Measurements from ENCODE around the gene ZFP36.
"Not testable (repeated sequence)": the region's sequence is repeated elsewhere in the genome, so short reads cannot be mapped to it uniquely, and the experiment has no call there.

Gene ZFP36

DNA sequence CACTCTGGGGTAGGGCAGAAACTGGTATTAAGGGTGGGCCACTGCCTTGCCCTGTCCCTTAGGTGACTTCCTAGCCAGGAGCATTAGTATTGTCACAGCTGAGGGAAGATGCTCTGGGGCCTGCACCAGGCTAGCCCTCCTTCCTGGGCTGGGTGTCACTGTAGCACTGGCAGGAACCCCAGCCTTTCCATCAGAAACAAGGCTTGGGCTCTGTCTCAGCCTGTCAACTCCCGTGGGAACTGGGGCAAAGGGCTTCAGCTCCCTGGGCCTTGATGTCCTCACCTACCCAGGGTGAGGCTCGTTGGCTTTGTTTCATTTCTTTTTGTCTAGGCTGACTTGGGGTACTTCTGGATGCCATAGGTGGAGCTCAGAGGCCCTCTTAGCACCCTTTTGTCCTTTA is 33.7 kb upstream of the ZFP36 start:
- Histone ChIP-seq H3F3A (ENCODE audit: insufficient read depth, low read length) (no peaks in the 10 kb centered on the region), H3K4me1 (ENCODE audit: low read length) (no peaks in the 10 kb centered on the region), H4K20me1 (ENCODE audit: insufficient read depth, low read length) (no peaks in the 10 kb centered on the region), H2AFZ (ENCODE audit: low read length) (no peak overlapping the region), H3K36me3 (replicated peaks; ENCODE audit: insufficient read depth, low read length) (no peaks in the 10 kb centered on the region), H3K27me3 (replicated peaks; ENCODE audit: insufficient read depth, low read length) (no peaks in the 10 kb centered on the region), H3K9me3 (replicated peaks; ENCODE audit: insufficient read depth, low read length) (no peaks in the 10 kb centered on the region), H3K9me2 (replicated peaks; ENCODE audit: insufficient read depth, low read length) (no peaks in the 10 kb centered on the region), H3K9ac (ENCODE audit: low read length) (no peak overlapping the region), H3K4me2 (ENCODE audit: low read depth, low read length) (no peak overlapping the region), H3K4me3 (ENCODE audit: low read length) (no peak overlapping the region), H3K79me2 (ENCODE audit: low read length) (no peaks in the 10 kb centered on the region), H3K27ac (ENCODE audit: low read length) (no peak overlapping the region)
- DNase-seq, result no peak
- TF ChIP-seq, protein P1, sequence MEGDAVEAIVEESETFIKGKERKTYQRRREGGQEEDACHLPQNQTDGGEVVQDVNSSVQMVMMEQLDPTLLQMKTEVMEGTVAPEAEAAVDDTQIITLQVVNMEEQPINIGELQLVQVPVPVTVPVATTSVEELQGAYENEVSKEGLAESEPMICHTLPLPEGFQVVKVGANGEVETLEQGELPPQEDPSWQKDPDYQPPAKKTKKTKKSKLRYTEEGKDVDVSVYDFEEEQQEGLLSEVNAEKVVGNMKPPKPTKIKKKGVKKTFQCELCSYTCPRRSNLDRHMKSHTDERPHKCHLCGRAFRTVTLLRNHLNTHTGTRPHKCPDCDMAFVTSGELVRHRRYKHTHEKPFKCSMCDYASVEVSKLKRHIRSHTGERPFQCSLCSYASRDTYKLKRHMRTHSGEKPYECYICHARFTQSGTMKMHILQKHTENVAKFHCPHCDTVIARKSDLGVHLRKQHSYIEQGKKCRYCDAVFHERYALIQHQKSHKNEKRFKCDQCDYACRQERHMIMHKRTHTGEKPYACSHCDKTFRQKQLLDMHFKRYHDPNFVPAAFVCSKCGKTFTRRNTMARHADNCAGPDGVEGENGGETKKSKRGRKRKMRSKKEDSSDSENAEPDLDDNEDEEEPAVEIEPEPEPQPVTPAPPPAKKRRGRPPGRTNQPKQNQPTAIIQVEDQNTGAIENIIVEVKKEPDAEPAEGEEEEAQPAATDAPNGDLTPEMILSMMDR (IDR thresholded peaks at IDR 0.05; ENCODE audit: low read length), result no peak
- no peak for TF ChIP-seq EZH2 (optimal IDR thresholded peaks at IDR 0.05; ENCODE audit: low read depth, low read length)
- no peak for TF ChIP-seq EZH2phosphoT487 (IDR thresholded peaks at IDR 0.05; ENCODE audit: low read length)

DNA sequence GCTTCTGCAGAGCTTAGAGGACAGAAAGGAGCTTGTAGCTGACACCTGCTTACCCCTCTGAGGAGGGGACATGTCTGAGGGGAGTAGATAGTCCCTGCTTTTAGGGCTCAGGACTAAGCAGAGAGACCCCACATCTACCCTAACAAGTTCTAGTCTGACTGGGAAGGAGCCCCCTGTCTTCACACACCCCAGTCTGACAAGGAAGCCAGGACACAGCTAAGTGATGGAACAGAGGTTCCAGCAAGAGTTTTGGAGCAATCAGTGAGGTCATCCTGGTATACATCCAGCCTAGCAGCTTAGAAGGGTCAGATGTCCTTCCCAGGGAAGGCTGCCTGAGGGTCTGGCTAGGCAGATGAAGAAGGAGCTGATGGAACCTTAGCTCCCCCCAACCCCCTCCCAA is 30.7 kb upstream of the ZFP36 start:
- Histone ChIP-seq H3K4me3 (ENCODE audit: low read length) (no peak overlapping the region), H2AFZ (ENCODE audit: low read length) (no peak overlapping the region), H3K36me3 (replicated peaks; ENCODE audit: insufficient read depth, low read length) (no peaks in the 10 kb centered on the region), H3K9me2 (replicated peaks; ENCODE audit: insufficient read depth, low read length) (no peaks in the 10 kb centered on the region), H3K9me3 (replicated peaks; ENCODE audit: insufficient read depth, low read length) (no peaks in the 10 kb centered on the region), H3K27ac (ENCODE audit: low read length) (no peak overlapping the region), H3K9ac (ENCODE audit: low read length) (no peak overlapping the region), H3K27me3 (replicated peaks; ENCODE audit: insufficient read depth, low read length) (no peaks in the 10 kb centered on the region), H3K4me1 (ENCODE audit: low read length) (no peaks in the 10 kb centered on the region), H3K4me2 (ENCODE audit: low read depth, low read length) (no peak overlapping the region), H3F3A (ENCODE audit: insufficient read depth, low read length) (no peaks in the 10 kb centered on the region), H3K79me2 (ENCODE audit: low read length) (no peaks in the 10 kb centered on the region), H4K20me1 (ENCODE audit: insufficient read depth, low read length) (no peaks in the 10 kb centered on the region)
- TF ChIP-seq, protein P1 (IDR thresholded peaks at IDR 0.05; ENCODE audit: low read length), result no peak
- no peak for TF ChIP-seq EZH2 (optimal IDR thresholded peaks at IDR 0.05; ENCODE audit: low read depth, low read length)
- no peak for TF ChIP-seq EZH2phosphoT487 (IDR thresholded peaks at IDR 0.05; ENCODE audit: low read length)
- DNase-seq, result no peak

DNA sequence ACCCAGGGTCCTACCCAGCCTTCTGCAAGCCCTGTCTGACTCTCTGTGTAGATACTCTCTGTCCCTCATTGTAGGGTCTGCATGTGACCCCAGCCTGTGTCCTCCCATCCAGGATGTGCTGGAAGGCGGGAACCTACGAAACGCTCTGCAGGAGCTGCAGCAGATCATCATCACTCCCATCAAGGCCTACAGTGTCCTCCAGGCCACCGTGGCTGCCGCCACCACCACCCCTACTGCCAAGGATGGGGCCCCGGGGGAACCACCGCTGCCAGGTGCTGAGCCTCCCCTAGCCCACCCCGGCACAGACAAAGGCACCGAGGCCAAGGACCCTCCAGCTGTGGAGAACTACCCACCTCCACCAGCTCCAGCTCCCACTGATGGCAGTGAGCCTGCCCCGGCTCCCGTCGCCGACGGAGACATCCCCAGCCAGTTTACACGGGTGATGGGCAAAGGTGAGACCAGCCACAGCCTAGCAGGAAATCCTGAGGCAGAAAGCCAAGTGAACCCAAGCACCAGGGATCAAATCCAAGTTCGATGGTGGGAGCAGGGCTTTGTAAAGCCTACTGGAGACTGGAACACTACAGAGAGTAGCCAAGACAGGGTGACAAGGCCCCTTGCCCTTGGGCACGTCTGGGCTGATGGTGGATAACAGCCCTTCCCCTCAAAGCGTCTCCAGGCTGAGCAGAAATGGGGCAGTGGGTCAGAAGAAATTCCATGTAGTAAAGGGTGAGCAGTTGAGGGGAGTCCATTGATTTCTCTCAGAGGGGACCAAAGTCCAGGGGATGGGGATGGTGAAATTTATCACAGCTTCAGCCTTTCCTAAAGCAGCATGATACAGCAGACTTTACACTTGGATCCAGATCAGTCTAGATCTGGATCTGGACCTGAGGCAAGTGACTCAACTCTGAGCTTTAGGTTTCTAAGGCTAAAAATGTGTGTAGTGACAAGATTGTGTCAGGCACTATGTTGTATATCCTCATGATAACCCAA is 29.0 kb upstream of the ZFP36 start:
- H3K9me3 ChIP-seq (replicated peaks; ENCODE audit: insufficient read depth, low read length), result no peaks in the 10 kb centered on the region
- no peak overlapping the region for H3K4me2 ChIP-seq (ENCODE audit: low read depth, low read length)
- no peaks in the 10 kb centered on the region for H3K79me2 ChIP-seq (ENCODE audit: low read length)
- no peaks in the 10 kb centered on the region for H3K27me3 ChIP-seq (replicated peaks; ENCODE audit: insufficient read depth, low read length)
- H4K20me1 ChIP-seq (ENCODE audit: insufficient read depth, low read length), result no peaks in the 10 kb centered on the region
- H3K9me2 ChIP-seq (replicated peaks; ENCODE audit: insufficient read depth, low read length), result no peaks in the 10 kb centered on the region
- H3F3A ChIP-seq (ENCODE audit: insufficient read depth, low read length), result no peaks in the 10 kb centered on the region
- no peak overlapping the region for H2AFZ ChIP-seq (ENCODE audit: low read length)
- H3K4me3 ChIP-seq (ENCODE audit: low read length), result no peak overlapping the region
- no peak overlapping the region for H3K27ac ChIP-seq (ENCODE audit: low read length)
- DNase-seq, result no peak
- TF ChIP-seq, protein P1 (IDR thresholded peaks at IDR 0.05; ENCODE audit: low read length), result no peak
- no peak for TF ChIP-seq EZH2phosphoT487 (IDR thresholded peaks at IDR 0.05; ENCODE audit: low read length)
- TF ChIP-seq EZH2 (optimal IDR thresholded peaks at IDR 0.05; ENCODE audit: low read depth, low read length), result no peak
- H3K4me1 ChIP-seq (ENCODE audit: low read length), result no peaks in the 10 kb centered on the region
- H3K36me3 ChIP-seq (replicated peaks; ENCODE audit: insufficient read depth, low read length), result no peaks in the 10 kb centered on the region
- H3K9ac ChIP-seq (ENCODE audit: low read length), result no peak overlapping the region

DNA sequence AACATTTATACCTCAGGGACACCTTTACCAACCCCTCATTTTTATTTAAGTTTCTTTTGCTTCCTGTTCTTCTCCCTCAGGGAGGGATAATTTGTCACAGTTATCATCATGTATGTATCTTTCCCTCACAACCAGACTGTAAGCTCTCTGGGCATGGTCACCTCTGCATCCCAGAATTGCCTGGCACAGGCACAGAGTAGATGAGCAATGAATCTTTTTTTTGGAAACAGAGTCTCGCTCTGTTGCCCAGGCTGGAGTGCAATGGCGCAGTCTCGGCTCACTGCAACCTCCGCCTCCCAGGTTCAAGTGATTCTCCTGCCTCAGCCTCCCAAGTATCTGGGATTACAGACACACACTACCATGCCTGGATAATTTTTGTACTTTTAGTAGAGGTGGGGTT is 27.3 kb upstream of the ZFP36 start:
- not testable (repeated sequence) for H3K79me2 ChIP-seq (ENCODE audit: low read length); H3K9me3 ChIP-seq (replicated peaks; ENCODE audit: insufficient read depth, low read length); DNase-seq; H3K9me2 ChIP-seq (replicated peaks; ENCODE audit: insufficient read depth, low read length); H3K9ac ChIP-seq (ENCODE audit: low read length); H3K4me3 ChIP-seq (ENCODE audit: low read length); H3K4me1 ChIP-seq (ENCODE audit: low read length); H3K4me2 ChIP-seq (ENCODE audit: low read depth, low read length); H2AFZ ChIP-seq (ENCODE audit: low read length); H4K20me1 ChIP-seq (ENCODE audit: insufficient read depth, low read length); H3K27me3 ChIP-seq (replicated peaks; ENCODE audit: insufficient read depth, low read length); H3K36me3 ChIP-seq (replicated peaks; ENCODE audit: insufficient read depth, low read length); H3F3A ChIP-seq (ENCODE audit: insufficient read depth, low read length); H3K27ac ChIP-seq (ENCODE audit: low read length)
